NCI-H146 treated with DMSO at 0.1 percent for 48 hours (cell line): ENCODE measurements around the gene LRRC66.

ENCODE experiments used
- DNase-seq: peaks from one replicate; lab custom pipeline; 2025; ENCODE audit not compliant: unreplicated experiment; lab: John Stamatoyannopoulos, UW

LRRC66 gene

DNA sequence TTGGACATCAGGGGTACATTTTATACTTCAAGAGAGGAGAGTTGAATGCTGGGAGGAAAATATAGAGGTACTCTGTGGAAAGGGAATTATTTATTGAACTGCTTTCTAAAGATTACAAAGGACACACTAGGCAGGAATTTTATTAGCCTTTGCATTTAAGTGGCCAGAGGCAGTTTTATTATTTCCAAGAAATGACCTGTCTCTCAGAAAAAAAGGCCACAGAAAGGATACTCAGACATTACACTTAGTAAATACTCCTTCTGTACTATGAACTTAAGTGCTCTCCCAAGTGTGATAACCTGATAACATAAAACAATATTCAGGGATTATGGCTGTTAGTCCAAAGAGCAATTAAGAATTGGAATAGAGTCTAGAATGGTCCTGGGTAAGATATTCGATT, 7.5 kb downstream of the LRRC66 start:
- DNase-seq, result no peak

DNA sequence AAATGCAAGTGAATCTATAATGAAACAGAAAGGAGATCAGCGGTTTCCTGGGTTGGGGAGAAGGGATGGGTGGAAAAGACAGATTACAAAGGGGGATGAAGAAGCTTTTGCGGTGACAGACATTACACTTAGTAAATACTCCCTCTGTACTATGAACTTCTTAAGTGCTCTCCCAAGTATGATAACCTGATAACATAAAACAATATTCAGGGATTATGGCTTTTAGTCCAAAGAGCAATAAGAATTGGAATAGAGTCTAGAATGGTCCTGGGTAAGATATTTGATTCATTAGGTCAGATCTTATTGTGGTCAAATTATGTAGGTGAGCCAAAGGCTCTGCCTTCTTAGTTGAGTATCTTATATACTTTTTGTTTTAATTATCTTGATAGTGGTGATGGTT, 9.2 kb downstream of the LRRC66 start:
- DNase-seq, result no peak

DNA sequence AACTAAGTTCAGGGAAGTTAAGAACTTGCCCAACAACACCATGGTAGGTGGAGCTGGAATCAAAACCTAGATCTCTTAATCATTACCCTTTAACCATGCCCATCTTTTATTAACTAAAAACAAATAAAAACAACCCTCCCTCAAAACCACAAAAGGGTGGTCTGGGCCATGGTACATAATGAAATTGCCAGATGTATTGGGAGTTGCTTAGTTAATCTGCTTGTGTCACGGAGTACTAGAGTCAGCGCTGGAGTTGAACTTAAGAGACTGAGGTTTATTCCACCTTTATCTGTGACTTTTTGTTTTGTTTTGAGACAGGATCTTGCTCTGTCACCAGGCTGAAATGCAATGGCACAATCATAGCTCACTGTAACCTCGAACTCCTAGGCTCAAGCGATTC, 13.3 kb downstream of the LRRC66 start:
- no peak for DNase-seq

DNA sequence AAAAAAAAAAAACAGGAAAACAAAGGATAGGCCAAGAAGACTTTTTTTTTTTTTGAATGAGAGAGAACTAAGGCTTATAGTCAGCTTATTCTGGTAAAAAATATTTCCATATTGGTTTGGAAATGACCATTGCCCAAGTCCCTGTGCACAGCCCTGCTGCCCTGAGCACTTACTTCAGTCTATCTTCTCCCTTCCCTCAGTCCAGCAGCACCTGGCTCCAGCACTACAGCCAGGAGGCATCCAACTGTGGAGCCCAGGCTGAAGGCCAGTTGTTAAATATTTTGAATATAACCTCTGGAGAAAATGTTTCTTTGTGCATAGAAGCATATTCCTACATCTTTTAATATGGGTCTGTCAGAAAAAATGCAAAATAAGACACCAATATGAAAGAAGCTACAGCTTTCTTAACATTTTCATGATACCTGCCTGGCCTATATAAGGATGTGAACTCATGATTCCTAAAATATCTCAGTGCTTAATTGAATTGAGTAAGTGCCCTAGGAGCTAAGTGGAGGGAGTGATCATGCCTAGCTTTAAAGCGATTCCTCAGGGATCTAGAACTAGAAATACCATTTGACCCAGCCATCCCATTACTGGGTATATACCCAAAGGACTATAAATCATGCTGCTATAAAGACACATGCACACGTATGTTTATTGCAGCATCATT, 14.4 kb downstream of the LRRC66 start:
- DNase-seq, result no peak

DNA sequence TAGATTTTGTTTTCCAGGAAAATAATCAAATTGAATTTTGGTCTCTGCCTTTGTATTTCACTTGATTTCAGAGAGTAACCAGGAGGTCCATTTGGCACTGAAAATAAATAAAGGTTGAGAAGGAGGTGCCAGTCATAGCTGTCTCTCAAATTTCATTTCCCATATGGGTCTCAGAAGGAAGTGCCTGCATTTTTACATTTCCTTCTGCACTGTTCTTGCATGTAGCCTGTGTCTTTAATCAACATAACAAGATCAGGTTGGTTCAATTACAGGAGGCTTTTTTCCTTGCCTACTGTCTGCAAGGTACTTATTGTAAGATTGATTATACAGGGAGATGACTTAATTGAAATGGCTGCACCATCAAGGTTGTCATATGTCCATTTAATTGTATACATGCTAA, 15.7 kb downstream of the LRRC66 start:
- DNase-seq, result no peak

GRCh38 chr4:52001616-52002015, 18.5 kb downstream of the LRRC66 start:
- DNase-seq, result no peak

DNA sequence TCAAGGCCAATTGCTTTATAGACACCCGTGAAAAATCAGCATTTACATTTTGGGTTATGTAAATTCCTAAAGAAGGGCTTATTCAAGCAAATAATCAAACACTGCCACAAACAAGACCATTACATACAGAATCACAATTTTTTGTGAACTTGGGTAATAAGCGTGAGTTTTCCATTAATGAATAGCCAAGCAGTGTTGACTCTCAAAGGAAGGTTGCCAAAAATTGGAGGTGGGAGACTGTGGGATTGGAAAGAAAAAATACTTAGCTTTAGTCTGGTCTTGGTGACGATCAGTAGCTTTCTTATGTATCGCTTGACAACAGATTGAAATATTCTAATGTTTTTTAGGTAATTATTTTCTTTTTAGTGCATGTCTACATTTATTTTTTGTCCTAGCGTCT, 20.9 kb downstream of the LRRC66 start:
- no peak for DNase-seq

DNA sequence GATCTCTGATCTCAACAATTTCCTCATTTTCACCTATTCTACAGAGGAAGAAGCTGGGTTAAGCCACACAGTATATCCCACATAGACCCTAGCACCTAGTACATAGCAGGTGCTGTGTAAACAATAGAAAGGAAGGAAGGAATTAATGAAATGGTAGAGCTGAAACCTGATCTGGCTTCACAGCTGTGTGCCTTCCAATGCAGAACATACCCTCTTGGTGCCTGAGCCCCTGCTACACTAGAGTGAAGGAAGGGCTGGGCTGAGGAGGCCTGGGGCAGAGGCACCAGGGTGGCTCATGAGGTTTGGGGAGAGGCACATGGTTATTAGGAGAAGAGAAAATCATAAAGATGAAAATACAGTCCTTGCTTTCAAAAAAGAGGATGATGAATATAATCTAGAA, 21.3 kb downstream of the LRRC66 start:
- DNase-seq, result no peak

DNA sequence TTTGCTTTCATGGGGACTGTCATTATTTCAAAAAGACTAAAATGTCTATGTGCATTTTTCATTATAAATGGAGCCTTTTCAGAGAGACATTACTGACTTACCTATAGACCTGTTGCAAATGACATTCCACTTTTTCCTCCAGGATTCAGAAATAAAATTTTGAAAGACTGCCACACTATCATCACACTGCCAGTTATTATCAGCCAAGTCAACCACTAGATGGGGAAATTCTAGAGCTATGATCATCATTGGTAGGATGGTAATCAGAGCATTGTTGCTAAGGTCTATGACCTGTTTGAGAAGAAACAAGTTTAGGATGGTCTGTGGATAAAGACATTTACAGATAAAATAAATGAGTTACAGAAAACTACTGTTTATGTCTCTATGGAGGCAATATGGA, 22.5 kb downstream of the LRRC66 start:
- no peak for DNase-seq

DNA sequence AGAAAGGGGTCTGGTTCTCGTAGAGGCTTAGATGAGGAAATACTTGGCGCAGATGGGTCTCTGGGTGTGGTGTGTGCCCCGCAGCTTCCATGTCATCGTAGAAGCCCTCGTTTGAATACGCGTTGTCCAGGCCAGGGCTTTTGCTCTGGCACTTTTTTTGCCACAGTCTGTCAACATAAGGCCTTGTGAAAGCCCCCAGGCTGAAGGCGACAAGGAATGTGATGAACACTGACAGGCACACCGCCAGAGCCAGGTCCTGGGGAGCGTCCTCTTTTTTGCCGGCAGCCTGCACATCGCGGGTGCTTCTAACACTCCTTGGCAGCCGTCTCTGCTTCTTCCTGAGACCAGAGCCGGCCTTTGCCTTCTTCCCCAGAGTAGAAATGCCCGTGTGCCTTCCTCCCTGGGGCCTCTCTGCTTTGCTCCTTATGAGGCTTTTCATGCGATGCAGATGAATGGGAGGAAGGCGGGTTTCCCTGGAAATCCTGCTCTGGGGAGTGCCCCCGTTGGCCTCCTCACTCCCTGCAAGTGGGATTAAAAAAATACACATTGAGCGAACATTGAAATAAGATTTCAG, 24.4 kb downstream of the LRRC66 start:
- no peak for DNase-seq

DNA sequence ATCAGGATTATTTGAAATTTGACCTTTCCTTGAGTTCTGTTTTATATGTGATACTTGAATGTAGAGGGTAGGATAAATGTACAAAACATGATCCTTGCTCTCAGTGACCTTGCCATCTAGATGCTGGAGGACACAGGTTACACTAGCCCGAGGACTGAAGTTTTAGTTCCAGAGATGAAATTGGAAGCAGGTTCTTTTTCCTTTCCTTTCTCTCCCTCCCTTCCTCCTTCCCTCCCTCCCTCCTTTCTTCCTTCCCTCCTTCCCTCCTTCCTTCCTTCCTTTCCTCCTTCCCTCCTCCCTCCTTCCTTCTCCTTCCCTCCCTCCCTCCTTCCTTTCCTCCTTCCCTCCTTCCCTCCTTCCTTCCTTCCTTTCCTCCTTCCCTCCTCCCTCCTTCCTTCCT, 54.3 kb downstream of the LRRC66 start:
- DNase-seq, result no peak

DNA sequence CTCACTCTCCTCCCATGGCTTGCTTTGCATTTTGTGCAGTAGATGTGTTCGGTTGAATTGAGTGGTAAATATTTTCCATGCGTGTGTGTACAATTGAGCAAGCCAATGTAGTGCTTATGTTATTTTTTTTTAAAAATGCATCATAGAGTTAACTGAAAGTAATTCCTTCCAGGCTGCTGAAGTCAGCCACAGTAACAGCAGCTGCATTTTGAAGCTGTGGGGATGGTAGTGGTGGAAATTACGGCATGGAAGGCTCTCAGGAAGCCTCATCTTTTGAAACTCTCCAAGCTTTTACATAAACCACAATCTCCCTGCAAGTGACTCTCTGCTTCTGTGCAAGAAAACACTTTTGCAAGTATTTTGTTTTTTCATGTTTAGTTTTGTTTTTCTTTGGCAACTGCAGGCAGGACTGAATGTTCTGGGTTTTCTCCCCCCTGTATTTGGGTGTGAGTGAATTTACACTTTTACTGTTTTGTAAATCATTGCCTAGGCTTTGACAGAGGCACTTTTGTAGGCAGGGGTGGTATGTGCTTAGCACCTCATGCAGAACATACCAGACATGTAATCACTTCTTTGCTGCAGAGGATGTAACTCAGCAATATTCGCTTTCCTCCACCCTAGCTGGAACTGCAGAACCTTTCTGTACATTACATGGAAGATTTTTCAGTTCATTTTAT, 56.2 kb downstream of the LRRC66 start:
- no peak for DNase-seq

DNA sequence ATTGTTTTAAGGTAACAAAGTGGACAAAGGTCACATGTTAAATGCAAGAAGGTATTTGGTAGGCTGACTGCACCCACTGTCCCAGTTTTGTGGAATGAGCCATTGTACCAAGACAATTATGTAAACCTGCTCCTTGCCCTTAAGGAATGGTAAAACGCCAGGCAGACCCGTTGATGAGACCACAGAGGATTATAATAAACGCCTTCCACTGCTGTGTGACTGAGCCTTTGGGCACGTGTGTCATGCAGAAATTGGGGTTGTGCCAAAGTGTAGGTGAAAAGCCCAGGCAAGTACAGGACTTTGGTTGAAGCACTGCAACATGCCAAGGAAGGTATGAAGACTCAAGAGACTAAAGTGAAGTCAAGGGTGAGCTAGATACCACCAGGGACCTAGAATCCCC, 59.7 kb downstream of the LRRC66 start:
- no peak for DNase-seq

GRCh38 chr4:51958199-51958968, 61.8 kb downstream of the LRRC66 start:
- DNase-seq, result no peak
